DOHH2 (cell line): ENCODE data around the gene ARHGAP44.

Experiments
- EZH2phosphoT487 ChIP-seq: fragments of 200-600 bp; sonication (generic); IDR thresholded peaks from 2 replicates; pipeline ENCODE4 v1.6.1; 2017; ENCODE audit warnings: borderline replicate concordance, mild to moderate bottlenecking, antibody characterized with exemption, low read length, moderate library complexity, mixed read lengths
- TF ChIP-seq, protein P1 (sequence below): fragments of 200-600 bp; sonication (generic); IDR thresholded peaks from one replicate; pipeline ENCODE4 v1.5.1; 2014; ENCODE audit warnings: antibody characterized with exemption, mild to moderate bottlenecking, low read depth, low read length; ENCODE audit not compliant: poor library complexity, severe bottlenecking

DNA sequence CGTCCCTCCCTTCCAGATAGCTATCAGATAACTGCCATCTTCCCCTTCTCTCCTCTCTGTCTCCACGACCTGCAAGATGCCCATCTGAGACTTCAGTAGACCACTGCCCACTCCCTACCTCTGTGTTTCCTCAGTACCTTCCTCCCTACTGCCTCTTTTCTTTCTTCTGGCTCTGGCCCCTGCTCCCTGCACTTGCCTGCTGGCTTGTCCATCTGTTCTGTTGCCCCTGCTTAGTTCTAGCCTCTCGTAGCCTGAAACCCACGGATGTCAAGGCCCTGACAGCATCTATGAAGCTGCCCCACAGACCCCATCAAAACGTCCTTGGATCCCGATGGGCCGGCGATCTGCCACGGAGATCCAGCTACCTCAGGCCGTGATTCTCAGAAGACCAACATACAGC lies 175.5 kb downstream of the ARHGAP44 start:
- TF ChIP-seq, protein P1, sequence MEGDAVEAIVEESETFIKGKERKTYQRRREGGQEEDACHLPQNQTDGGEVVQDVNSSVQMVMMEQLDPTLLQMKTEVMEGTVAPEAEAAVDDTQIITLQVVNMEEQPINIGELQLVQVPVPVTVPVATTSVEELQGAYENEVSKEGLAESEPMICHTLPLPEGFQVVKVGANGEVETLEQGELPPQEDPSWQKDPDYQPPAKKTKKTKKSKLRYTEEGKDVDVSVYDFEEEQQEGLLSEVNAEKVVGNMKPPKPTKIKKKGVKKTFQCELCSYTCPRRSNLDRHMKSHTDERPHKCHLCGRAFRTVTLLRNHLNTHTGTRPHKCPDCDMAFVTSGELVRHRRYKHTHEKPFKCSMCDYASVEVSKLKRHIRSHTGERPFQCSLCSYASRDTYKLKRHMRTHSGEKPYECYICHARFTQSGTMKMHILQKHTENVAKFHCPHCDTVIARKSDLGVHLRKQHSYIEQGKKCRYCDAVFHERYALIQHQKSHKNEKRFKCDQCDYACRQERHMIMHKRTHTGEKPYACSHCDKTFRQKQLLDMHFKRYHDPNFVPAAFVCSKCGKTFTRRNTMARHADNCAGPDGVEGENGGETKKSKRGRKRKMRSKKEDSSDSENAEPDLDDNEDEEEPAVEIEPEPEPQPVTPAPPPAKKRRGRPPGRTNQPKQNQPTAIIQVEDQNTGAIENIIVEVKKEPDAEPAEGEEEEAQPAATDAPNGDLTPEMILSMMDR: no peak
- TF ChIP-seq EZH2phosphoT487: no peak
